NCI-H748 treated with DMSO at 0.1 percent for 48 hours (cell line): ENCODE results near the gene PRKCE.
"Not testable (repeated sequence)": the region's sequence is repeated elsewhere in the genome, so short reads cannot be mapped to it uniquely, and the experiment has no call there.

Experiments
- DNase-seq: peaks from one replicate; lab custom pipeline; 2025; lab: John Stamatoyannopoulos, UW

PRKCE gene

DNA sequence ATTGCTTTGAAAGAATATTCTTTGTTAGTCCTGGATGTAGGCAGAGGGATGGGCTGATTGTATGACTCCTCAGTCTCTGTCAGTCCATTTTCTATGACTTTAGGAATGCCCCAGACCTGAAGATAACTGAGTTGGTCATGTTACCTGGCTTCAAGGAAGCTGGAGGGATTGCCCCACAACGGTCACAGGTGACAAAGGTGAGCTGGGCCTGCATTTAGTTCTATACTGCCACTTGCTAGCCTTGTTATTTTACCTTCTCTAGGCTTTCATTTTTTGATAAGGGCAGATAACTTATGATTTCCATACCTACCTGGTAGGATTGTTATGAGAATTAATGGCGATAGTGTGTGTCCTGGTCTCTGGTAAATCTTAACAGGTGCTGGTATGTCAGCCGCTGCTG is 260.1 kb downstream of the PRKCE start:
- DNase-seq = no peak

DNA sequence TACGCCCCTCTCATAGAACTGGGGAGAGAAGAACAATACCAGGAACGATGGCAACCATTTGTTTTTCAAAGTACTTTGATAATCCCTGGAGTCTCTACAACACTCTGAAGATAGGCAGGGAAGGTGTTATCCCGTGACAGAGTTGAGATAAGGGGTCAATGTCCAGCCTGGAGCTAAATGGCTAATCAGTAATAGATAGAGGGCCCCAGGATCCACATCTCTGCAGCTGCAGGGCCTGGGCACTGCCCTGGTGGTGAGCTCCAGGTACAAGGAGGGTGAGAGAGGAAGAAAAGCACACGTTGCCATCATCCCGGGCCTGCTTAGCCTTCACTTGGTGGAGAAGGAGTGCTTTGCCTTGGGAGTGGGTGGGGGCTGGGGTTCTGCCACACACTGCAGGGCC is 260.6 kb downstream of the PRKCE start:
- no peak for DNase-seq

DNA sequence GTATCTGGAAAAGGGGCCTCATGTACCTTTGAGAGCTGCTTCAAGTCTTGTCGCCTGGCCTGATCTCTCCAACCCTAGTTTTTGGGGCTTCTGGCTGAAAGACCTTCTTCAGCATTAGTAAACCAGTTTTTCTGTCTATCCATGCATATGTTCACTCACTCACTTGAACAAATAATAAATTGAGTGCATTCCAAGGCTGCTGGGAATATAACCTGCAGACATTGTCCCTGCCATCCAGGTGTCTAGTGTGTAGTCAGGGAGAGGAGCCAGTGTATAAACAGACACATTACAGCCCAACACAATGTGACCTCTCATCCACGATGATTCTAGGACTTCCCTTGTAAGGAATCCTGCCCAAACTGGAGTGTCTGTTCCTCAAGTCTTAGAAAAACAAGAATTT is 262.1 kb downstream of the PRKCE start:
- DNase-seq = no peak

DNA sequence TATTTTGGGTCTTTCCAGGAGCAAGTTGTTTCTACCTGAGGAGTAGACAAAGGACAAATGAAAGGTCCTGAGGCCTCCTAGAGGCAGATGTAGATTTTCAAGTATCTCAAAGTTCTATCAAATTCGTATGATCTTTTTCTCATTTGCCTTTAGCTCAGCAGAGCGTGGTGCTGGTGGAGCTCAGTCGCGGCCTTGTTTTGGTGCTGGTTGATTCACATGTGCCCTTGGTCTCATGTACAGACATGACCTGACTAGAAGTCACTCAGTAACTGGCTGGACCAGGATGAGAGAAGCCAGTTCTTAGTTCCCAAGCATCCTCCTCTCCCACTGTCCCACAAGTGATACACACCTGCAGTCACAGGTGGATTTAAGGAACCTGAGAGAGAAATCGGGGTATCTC is 264.0 kb downstream of the PRKCE start:
- no peak for DNase-seq

DNA sequence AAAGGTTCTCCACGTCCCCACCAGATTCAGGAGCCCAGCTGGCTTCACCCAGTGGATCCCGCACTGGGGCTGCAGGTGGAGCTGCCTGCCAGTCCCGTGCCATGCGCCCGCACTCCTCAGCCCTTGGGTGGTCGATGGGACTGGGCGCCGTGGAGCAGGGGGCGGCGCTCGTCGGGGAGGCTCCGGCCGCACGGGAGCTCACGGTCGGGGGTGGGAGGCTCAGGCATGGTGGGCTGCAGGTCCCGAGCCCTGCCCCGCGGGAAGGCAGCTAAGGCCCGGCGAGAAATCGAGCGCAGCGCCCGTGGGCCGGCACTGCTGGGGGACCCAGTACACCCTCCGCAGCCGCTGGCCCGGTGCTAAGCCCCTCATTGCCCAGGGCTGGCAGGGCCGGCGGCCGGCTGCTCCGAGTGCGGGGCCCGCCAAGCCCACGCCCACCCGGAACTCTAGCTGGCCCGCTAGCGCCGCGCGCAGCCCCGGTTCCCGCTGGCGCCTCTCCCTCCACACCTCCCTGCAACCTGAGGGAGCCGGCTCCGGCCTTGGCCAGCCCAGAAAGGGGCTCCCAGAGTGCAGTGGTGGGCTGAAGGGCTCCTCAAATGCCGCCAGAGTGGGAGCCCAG is 266.2 kb downstream of the PRKCE start:
- DNase-seq = not testable (repeated sequence)

DNA sequence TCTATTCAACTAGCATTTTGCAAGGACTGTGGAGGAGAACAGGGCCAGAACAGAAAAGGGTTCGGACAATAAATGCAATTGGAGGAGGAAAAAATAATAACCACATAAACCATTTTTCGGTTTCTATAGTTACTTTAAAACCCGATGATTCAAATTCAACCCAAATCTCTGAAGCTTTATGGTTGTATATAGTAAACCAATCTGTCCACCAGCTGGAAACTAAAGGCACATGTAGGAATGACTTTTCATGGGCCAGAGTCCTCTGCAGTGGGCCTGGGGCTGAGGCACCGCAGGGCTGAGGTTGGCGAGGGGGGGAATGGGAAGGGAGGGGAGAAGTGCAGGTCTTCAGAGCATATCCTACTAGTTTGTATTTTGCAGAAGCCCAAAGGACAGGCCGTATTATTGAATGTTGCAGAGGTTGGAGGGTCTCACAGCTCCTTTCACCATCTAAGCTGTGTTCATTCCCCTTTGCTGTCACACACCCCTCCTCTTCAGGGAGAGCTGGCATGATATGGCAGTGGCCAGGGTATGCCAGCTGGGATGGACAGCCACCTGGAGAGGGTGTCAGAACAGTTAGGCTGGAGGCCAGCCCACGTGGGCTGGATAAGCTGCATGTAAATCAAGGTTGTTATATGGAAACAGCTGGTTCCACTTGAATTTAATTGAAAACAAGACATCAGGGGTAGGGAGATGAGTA is 267.1 kb downstream of the PRKCE start:
- no peak for DNase-seq

DNA sequence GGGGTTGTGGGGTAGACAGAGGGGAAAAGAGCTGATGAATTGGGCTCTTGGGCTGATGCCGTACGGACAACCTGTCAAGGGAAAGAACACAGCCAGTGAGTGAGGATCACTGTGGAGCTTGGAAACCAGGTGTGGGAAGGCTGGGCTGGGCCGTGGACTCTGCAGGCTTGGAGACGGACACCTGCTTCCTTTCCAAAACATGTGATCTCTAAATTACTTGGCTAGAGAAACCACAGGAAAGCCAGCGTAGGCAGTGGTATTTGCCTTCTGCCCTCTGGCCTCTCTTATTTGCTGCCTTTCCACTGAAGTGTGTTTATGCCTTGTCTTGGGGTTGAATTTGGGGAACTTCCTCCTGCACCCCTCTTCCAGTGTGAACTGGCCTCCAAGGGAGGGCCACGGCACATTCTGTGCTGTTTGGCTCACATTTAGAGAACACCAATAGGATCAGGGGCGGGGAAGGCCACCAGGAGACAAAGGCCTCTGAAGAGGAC is 267.7 kb downstream of the PRKCE start:
- no peak for DNase-seq

DNA sequence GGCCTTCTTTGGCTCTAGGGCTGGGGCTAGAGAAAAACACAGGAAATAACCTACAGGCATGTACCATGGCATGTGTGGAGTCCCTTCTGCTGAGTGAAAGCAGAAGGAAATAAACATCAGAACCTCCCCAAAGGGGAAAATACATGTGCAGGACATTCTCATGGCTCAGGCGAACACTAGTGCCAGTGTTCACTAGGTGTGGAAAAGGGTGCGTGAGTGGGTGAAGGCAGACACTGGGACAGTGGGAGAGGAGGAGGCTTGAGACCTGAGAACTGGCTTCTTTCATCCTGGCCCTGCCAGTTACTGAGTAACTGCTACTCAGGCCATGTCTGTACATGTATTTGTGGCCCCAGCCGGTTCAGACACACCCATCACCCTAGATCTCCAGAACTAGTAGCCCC is 268.2 kb downstream of the PRKCE start:
- no peak for DNase-seq

DNA sequence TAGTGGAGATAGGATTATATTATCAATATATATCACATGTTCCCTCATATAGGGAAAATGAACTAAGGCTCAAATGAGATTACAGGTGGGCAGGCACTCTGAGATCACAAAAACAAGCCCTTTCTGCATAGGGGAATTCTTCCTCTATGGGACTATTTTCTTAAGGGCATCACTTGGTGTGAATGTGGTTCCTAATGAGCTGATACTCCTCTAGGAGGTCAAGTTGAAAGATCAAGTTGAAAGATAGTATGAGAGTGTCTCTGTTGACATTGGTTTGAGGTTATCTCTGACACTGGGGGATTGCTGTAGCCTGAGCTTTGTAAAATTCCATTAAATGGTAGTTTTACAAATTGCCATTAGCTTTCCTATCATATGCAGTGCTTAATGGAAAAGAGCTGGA is 270.4 kb downstream of the PRKCE start:
- no peak for DNase-seq

DNA sequence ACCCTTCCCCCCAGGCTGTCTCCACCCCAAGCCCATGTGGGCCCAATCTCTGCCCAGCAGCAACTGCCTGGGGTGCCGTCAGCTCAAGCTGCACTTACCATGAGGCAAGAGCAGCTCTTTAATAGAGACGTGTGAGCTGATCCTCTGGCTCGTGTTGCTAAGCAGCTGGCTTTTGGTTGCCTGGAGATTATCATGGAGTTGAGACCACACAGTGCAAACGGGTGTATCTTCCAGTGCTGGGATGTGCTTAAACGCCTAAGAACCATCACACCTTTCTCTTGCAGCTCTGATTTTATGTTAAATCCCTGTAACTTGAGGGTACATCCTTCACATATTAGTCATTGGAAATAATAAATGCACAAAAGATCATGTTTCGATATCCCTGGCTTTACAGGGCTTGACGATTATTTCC is 271.1 kb downstream of the PRKCE start:
- no peak for DNase-seq

DNA sequence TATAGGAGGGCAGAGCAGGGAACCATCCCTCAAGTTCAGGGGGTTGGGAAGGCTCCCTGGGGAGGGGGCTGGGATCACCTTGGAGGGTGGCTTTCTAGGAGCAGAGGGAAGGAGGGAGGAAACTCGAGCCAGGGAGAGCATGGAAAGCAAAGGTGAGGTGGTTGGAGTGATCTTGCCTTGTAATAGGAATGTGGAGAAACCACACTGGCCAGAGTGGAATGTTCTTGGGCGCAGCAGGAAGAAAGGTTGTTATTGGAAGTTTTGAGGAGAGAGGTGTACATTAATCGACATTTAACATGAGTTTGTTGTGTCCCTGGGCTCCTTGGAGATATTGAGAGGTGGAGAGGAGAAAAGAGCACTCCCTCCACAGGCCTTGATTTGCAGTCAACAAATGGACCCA is 272.2 kb downstream of the PRKCE start:
- no peak for DNase-seq

DNA sequence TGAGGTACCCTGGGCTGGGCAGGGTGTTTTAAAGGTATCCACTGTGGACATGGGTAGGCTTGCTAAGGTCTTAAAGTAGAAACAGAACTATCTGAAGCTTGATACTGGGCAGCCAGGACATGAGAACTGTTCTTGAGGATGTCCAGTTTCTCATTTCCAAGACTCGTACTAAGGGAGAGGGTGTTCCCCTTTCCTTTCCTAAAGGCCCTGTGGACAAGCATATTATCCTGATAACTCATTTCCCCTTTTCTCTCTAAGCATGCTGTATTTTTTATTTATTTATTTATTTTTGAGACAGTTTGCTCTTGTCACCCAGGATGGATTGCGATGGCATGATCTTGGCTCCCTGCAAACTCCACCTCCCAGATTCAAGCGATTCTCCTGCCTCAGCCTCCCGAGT is 273.6 kb downstream of the PRKCE start:
- no peak for DNase-seq

DNA sequence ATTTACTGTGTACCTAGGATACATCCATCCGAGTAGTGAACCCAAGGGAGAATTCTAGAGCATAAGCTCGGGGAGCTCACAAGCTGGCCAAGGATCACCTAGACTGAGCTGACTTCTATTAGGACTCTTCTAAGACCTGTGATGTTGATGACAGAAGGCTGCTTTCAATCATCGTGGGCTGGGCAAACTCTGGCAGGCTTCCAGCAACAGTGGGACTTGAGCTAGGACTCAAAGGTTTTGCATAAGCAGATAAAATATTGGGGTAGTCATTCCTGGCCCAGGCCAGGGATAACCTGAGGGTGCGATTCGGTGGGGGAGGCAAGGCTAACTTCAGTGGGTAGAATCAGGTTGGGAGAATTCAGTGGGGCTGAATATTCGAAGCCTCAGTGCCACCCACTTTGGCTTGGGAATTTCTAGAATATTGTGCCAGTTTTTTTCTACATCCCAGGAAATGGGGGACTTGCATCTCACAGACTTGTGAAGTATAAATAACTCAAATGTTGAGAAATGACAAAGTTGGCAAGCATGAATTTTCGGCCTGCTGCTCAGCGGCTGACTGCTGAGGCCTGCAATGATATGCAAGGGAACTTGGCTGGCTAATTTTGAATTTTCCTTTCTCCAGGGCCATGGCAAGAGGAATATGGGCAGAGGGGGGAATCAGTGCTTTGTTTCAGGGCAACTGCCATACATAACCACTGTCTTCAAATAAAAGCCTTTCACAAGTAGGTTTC is 274.3 kb downstream of the PRKCE start:
- DNase-seq = no peak

DNA sequence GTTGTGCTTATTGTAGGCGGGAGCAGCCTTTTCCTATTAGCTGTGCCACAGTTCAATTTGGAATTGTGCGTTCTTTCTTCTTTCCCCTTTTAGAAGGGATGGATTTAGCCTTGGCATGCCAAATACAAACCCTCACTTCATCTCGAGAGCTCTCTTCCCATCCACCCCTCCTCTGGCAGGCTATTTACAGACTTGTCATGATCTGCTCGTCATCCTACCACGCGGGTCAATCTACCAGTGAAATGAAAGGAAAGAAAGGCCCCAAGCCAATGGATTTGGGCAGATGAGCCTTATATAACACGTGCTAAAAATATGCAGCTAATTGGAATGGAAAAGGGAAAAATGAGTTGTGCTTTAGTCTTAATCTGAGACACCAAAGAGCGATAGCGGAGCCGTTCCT is 277.5 kb downstream of the PRKCE start:
- no peak for DNase-seq

DNA sequence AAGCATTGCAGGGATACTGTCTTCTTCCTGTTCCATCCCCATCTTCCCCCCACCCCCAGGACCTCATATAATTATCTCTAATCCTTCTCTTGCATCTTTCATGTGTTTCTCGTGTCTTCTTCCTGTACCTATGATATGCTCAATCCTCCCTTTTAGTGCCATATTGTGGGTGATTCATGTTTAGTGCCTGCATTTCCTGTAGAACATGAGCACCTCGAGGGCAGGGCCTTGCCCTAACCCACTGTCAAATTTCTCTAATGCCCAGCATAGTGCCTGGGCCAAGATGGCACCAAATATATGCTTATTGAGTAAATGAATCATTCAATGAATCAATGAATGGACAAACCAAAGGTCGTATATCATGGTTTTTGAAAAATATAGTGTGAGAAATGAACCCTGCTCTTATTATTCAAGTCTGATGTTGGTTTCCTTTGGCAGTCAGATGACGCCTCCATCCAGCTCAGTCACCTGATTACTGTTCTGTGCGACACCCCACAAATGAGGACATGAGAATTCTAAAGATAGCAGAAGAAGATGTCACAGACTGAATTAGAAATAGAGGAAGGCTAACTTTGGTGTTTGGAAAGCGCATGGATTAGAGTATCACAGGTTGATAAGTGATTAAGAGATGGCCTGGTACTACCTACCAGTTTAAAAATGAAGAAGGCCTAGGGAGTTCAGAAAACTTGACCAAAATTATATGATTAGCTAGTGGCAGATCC is 278.4 kb downstream of the PRKCE start:
- DNase-seq = no peak

DNA sequence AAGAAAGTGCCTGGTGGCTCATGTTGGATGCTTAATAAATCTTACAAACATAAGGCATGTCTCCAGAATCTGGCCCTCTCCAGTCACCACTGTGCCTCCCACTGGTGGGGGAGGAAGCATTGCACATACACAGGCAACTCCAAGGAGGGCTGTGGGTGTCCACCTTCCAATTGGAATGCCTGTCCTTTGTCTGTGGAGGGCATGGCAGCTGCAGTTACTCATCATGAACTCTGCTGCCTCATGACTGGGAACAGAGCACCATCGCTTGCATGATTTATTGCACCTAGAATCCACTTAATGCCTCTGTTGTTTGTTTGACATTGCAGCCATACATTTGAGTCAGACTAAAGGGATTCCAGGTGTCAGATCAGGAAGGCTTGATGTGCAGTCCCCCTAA is 278.9 kb downstream of the PRKCE start:
- DNase-seq = no peak

DNA sequence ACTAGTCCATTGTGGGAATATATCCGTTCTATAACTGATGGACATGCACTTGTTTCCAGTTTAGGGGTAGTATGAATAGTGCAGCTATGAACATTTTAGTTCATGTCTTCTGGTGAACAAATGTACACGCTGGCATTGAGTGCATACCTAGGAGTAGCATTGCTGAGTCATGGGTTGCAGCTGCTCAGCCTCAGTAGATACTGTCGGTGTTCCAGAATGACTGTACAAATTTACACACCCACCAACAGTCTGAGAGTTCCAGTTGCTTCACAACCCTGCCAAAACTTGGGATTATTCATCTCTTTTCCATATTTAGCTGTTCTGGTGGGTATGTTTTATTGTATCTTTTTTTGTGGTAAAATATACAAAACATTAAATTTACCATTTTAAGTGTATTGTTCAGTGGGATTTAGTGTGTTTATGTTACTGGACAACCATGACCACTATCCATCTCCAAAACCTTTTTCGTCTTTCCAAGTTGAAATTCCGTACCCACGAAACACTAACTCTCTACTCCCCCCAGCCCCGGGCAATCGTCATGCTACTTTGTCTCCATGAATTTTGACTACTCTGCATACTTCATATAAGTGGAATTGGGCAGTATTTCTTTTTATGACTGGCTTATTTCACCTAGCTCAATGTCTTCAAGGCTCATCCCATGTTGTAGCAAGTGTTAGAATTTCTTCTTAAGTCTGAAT is 281.0 kb downstream of the PRKCE start:
- DNase-seq = no peak

DNA sequence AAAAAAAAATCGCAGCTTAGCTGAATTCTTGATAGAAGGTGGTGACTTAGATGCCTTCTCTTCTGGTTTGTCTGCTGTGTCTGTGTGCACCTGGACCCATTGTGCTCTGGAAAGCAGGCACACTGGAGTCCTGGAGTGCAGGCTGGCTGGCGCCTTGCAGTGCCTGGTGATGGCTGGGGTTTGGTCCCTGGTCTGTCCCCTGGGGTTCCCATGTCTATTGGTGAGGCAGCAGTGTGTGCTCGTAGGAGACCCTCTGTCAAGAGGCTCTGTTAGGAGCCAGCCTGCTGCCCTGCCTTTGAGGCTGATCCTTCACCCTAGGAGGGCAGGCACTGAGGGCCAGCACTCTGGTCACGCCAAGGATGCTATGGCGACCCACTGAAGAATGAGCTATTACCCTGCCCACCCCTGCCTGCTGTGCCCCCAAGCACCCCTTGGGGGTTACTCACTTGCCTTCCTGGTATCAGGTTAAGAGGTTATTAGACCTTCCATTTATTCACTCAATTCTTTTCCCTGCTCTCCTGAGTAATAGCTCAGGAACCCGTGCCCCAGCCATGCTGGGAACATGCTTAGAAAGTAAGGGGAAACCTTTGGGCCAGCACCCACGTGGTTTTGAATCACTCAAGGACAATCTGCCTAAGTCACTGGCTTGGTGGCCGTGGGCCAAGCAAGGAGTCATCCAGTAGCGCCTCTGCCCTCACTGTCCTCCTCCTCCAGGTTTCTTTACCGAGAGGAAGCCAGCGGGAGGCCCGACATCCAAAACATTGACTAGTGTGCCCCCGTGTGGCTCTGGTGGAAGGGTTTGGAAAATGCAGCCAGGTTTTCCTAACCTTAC is 284.5 kb downstream of the PRKCE start:
- DNase-seq = peak; percentile 64

DNA sequence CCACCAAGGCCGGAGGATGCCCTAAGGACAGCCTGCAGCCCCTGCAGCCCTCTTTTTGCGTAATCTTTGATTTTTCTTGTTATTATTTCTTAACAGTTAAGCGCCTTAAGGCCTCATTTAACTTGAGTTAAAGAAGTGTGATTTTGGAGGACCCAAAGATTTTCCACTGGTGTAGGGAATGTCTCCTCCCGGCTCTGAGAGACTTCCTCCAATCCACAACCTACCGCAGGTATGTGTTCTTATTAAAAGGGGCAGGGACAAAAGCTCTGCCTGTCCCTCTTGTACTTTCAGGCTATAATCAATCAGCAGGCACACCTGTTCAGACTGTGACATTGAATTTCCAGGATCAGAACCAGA is 285.1 kb downstream of the PRKCE start:
- DNase-seq = no peak

DNA sequence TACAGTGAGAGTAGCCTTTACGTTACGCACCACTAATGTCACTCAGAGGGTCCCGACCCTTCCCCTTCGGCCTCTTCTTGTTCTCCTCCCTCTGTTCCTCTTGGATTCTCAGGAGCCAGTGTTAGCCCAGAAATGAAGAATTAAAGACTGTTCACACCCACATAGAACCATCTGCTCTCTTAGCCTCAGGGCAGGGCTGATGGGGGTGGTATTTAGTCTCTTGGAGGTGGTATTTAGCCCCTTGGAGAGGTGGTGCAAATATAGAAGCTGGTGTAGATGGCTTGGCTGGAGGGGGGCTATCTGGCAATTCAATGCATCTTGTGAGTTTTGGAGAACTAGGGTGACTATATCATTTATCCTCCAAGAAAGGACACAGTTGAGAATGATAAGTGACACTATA is 286.5 kb downstream of the PRKCE start:
- DNase-seq = no peak
